Activated CD8-positive, alpha-beta memory T cell treated with anti-CD3 and anti-CD28 coated beads, Interleukin-2, amount 50 U/mL, for 24 hours (primary cell): Measurements from ENCODE around the gene LIPT1.
"Not testable (repeated sequence)": the region's sequence is repeated elsewhere in the genome, so short reads cannot be mapped to it uniquely, and the experiment has no call there.

Experiments used
- DNase-seq: peaks from one replicate; pipeline ENCODE4 v3.0.0-alpha.2; 2020; ENCODE audit errors: extremely low read depth

The LIPT1 gene

GRCh38 chr2:99154643-99155536 lies at the start of gene LIPT1, which contains the start of gene TSGA10:
TSS of gene LIPT1 (plus strand) at chr2:99154967. CDS start at chr2:99161958, 6,991 bp downstream.
TSS of gene TSGA10 (minus strand) at chr2:99154942. CDS start at chr2:99109439, 45,503 bp downstream.
- DNase-seq: peak; percentile 85

- DNase-seq: no peak
Observed at GRCh38 chr2:99106913-99107312, 47.9 kb upstream of the LIPT1 start.

GRCh38 chr2:99111236-99111635 lies 43.5 kb upstream of the LIPT1 start:
- no peak for DNase-seq

- no peak for DNase-seq
Observed at GRCh38 chr2:99111945-99112344, 42.8 kb upstream of the LIPT1 start.

GRCh38 chr2:99112617-99113016 lies 42.1 kb upstream of the LIPT1 start:
- DNase-seq: no peak

- DNase-seq: no peak
Observed at GRCh38 chr2:99127981-99128380, 26.8 kb upstream of the LIPT1 start.

GRCh38 chr2:99135044-99135556 lies 19.7 kb upstream of the LIPT1 start:
- DNase-seq: not testable (repeated sequence)

GRCh38 chr2:99139003-99139402 lies 15.8 kb upstream of the LIPT1 start:
- no peak for DNase-seq

- DNase-seq: no peak
Observed at GRCh38 chr2:99140056-99140859, 14.5 kb upstream of the LIPT1 start.

- no peak for DNase-seq
Observed at GRCh38 chr2:99140860-99141109, 14.0 kb upstream of the LIPT1 start.

- peak; percentile 89 for DNase-seq
Observed at GRCh38 chr2:99141110-99142108, 13.4 kb upstream of the LIPT1 start, which contains the start of gene C2orf15. TSS of gene C2orf15 (plus strand) at chr2:99141707. CDS start at chr2:99150559, 8,852 bp downstream.

GRCh38 chr2:99150706-99151105 lies 4.1 kb upstream of the LIPT1 start:
- no peak for DNase-seq

GRCh38 chr2:99152199-99152895 lies 2.4 kb upstream of the LIPT1 start:
- no peak for DNase-seq

GRCh38 chr2:99153921-99154604 lies 704 bp upstream of the LIPT1 start:
- no peak for DNase-seq

GRCh38 chr2:99156891-99157290 lies 2.1 kb downstream of the LIPT1 start:
- DNase-seq: no peak

- DNase-seq: no peak
Observed at GRCh38 chr2:99158599-99158998, 3.8 kb downstream of the LIPT1 start.

- DNase-seq: no peak
Observed at GRCh38 chr2:99159594-99159993, 4.8 kb downstream of the LIPT1 start.

- DNase-seq: no peak
Observed at GRCh38 chr2:99166218-99166617, 11.5 kb downstream of the LIPT1 start.

- DNase-seq: no peak
Observed at GRCh38 chr2:99169534-99169933, 14.8 kb downstream of the LIPT1 start.
